Trophoblast cell (in vitro differentiated cells and primary cell): ENCODE data around the gene DCLK2.
A peak's percentile ranks its signal among the peaks of the same experiment; 100 is the strongest.

ENCODE experiments used
- DNase-seq, 2 donors: peaks; one replicate each; pipeline ENCODE4 v3.0.0-alpha.2; 2016
- H2AFZ ChIP-seq: 2 replicates; pipeline ENCODE4 v1.6.1; 2013; ENCODE audit warnings: low read length, moderate library complexity, mild to moderate bottlenecking; ENCODE audit not compliant: insufficient read depth, poor library complexity
- H2AK5ac ChIP-seq: 2 replicates; pipeline ENCODE4 v1.6.1; 2013; ENCODE audit warnings: mild to moderate bottlenecking, low read length
- H2BK120ac ChIP-seq: 2 replicates; pipeline ENCODE4 v1.6.1; 2013; ENCODE audit warnings: low read length, mild to moderate bottlenecking, moderate library complexity; ENCODE audit not compliant: insufficient read depth, poor library complexity
- H2BK12ac ChIP-seq: 2 replicates; pipeline ENCODE4 v1.6.1; 2013; ENCODE audit warnings: mild to moderate bottlenecking, low read length, moderate library complexity
- H2BK5ac ChIP-seq: 2 replicates; pipeline ENCODE4 v1.6.1; 2013; ENCODE audit warnings: low read length, low read depth, moderate library complexity, mild to moderate bottlenecking; ENCODE audit not compliant: poor library complexity
- H3K14ac ChIP-seq: 2 replicates; pipeline ENCODE4 v1.6.1; 2013; ENCODE audit warnings: mild to moderate bottlenecking, low read length
- H3K18ac ChIP-seq: 2 replicates; pipeline ENCODE4 v1.6.1; 2013; ENCODE audit warnings: mild to moderate bottlenecking, low read length
- H3K23ac ChIP-seq: 2 replicates; pipeline ENCODE4 v1.6.1; 2013; ENCODE audit warnings: low read length
- H3K27ac ChIP-seq: 2 replicates; pipeline ENCODE4 v1.5.1; 2013; ENCODE audit warnings: low read depth, mild to moderate bottlenecking, inconsistent platforms, low read length, moderate library complexity
- H3K27me3 ChIP-seq: 2 replicates; pipeline ENCODE4 v1.6.1; 2013; ENCODE audit warnings: inconsistent platforms, mild to moderate bottlenecking, low read length, moderate library complexity; ENCODE audit not compliant: insufficient read depth
- H3K36me3 ChIP-seq, 2 experiments: 1 replicate in 1 of 2; 2 replicates in 1 of 2; pipeline ENCODE4 v1.6.1; 2013; ENCODE audit warnings: low read length in 2 of 2, mild to moderate bottlenecking in 2 of 2, moderate library complexity in 1 of 2; ENCODE audit not compliant: insufficient read depth in 2 of 2, control insufficient read depth in 1 of 2
- H3K4ac ChIP-seq: 2 replicates; pipeline ENCODE4 v1.6.1; 2013; ENCODE audit warnings: low read depth, mild to moderate bottlenecking, low read length, moderate library complexity
- H3K4me1 ChIP-seq, 2 experiments: 1 replicate in 1 of 2; 2 replicates in 1 of 2; pipeline ENCODE4 v1.6.1; 2013; ENCODE audit warnings: low read length in 2 of 2, mild to moderate bottlenecking in 2 of 2, moderate library complexity in 1 of 2; ENCODE audit not compliant: insufficient read depth in 2 of 2, control insufficient read depth in 1 of 2
- H3K4me2 ChIP-seq: 2 replicates; pipeline ENCODE4 v1.6.1; 2013; ENCODE audit warnings: inconsistent platforms, mild to moderate bottlenecking, low read length, moderate library complexity
- H3K4me3 ChIP-seq: 2 replicates; pipeline ENCODE4 v1.5.1; 2013; ENCODE audit warnings: mild to moderate bottlenecking, low read depth, low read length, inconsistent platforms
- H3K79me1 ChIP-seq: one replicate; pipeline ENCODE4 v1.6.1; 2013; ENCODE audit warnings: low read length
- H3K79me2 ChIP-seq: 2 replicates; pipeline ENCODE4 v1.6.1; 2013; ENCODE audit warnings: low read length, mild to moderate bottlenecking; ENCODE audit not compliant: control insufficient read depth, insufficient read depth, poor library complexity
- H3K9ac ChIP-seq: 2 replicates; pipeline ENCODE4 v1.6.1; 2013; ENCODE audit warnings: mild to moderate bottlenecking, low read length
- H3K9me3 ChIP-seq: 2 replicates; pipeline ENCODE4 v1.6.1; 2013; ENCODE audit warnings: low read depth, mild to moderate bottlenecking, control low read depth, inconsistent platforms, low read length; ENCODE audit not compliant: insufficient read depth
- H4K12ac ChIP-seq: 2 replicates; pipeline ENCODE4 v1.6.1; 2013; ENCODE audit warnings: low read depth, mild to moderate bottlenecking, low read length, moderate library complexity
- H4K8ac ChIP-seq: 2 replicates; pipeline ENCODE4 v1.6.1; 2013; ENCODE audit warnings: low read depth, mild to moderate bottlenecking, low read length, moderate library complexity
- H4K91ac ChIP-seq: one replicate; pipeline ENCODE4 v1.6.1; 2013; ENCODE audit warnings: low read depth, mild to moderate bottlenecking, low read length, moderate library complexity
- WGBS: extraction: QIAGEN DNeasy Blood & Tissue Kit; methylation state at CpG from one replicate; pipeline ENCODE4 v1.1.7; 2013; ENCODE audit warnings: missing lambda C conversion rate; ENCODE audit not compliant: insufficient read length, insufficient coverage; ENCODE audit errors: extremely low coverage; 5-methylcytosine and 5-hydroxymethylcytosine counted together

The DCLK2 gene

GRCh38 chr4:150126201-150126863, 48.1 kb downstream of the DCLK2 start:
- no peak overlapping the region for H2AFZ ChIP-seq
- H2BK12ac ChIP-seq: no peak overlapping the region
- no peak overlapping the region for H4K91ac ChIP-seq
- no peak overlapping the region for H3K4ac ChIP-seq
- H3K23ac ChIP-seq: no peak overlapping the region
- H3K4me1 ChIP-seq: no peaks in the 10 kb centered on the region
- H3K36me3 ChIP-seq: no peaks in the 10 kb centered on the region
- no peak overlapping the region for H2BK120ac ChIP-seq
- no peak overlapping the region for H3K4me2 ChIP-seq
- DNase-seq: peak in 1 of 2 donors; percentile 9
- H3K27me3 ChIP-seq: no peaks in the 10 kb centered on the region
- no peak overlapping the region for H3K4me3 ChIP-seq
- H4K12ac ChIP-seq: no peak overlapping the region
- no peak overlapping the region for H2BK5ac ChIP-seq
- no peak overlapping the region for H2AK5ac ChIP-seq
- no peaks in the 10 kb centered on the region for H3K79me2 ChIP-seq
- no peaks in the 10 kb centered on the region for H3K9me3 ChIP-seq
- no peak overlapping the region for H3K27ac ChIP-seq
- H3K79me1 ChIP-seq: no peaks in the 10 kb centered on the region
- H3K18ac ChIP-seq: no peak overlapping the region
- no peak overlapping the region for H3K14ac ChIP-seq
- H3K9ac ChIP-seq: no peak overlapping the region
- no CpG with 5 or more reads among the region's 3 CpGs for WGBS
- H4K8ac ChIP-seq: no peak overlapping the region

GRCh38 chr4:150126864-150127203, 48.6 kb downstream of the DCLK2 start:
- no peak overlapping the region for H2BK120ac ChIP-seq
- no peak overlapping the region for H2BK12ac ChIP-seq
- WGBS: no CpG with 5 or more reads among the region's 1 CpG

GRCh38 chr4:150127757-150128156, 49.5 kb downstream of the DCLK2 start:
- no CpG with 5 or more reads among the region's 4 CpGs for WGBS
- H2AK5ac ChIP-seq: no peak overlapping the region
- no peaks in the 10 kb centered on the region for H3K36me3 ChIP-seq
- H3K9ac ChIP-seq: no peak overlapping the region
- no peak overlapping the region for H2BK12ac ChIP-seq
- H3K4ac ChIP-seq: no peak overlapping the region
- no peaks in the 10 kb centered on the region for H3K9me3 ChIP-seq
- no peaks in the 10 kb centered on the region for H3K27me3 ChIP-seq
- no peaks in the 10 kb centered on the region for H3K4me1 ChIP-seq
- no peak overlapping the region for H2BK120ac ChIP-seq
- H4K91ac ChIP-seq: no peak overlapping the region
- no peak overlapping the region for H3K14ac ChIP-seq
- H3K4me3 ChIP-seq: no peak overlapping the region
- H3K79me2 ChIP-seq: no peaks in the 10 kb centered on the region
- H4K8ac ChIP-seq: no peak overlapping the region
- no peak overlapping the region for H4K12ac ChIP-seq
- no peak overlapping the region for H3K4me2 ChIP-seq
- no peak overlapping the region for H3K23ac ChIP-seq
- no peak for DNase-seq
- no peak overlapping the region for H2BK5ac ChIP-seq
- no peaks in the 10 kb centered on the region for H3K79me1 ChIP-seq
- no peak overlapping the region for H3K27ac ChIP-seq
- H2AFZ ChIP-seq: no peak overlapping the region
- no peak overlapping the region for H3K18ac ChIP-seq

More at GRCh38 chr4:150126864-150127203, 48.6 kb downstream of the DCLK2 start:
- H3K4me3 ChIP-seq: no peak overlapping the region
- H3K18ac ChIP-seq: no peak overlapping the region
- H3K27me3 ChIP-seq: no peaks in the 10 kb centered on the region
- H3K14ac ChIP-seq: no peak overlapping the region
- no peaks in the 10 kb centered on the region for H3K79me2 ChIP-seq
- H2BK5ac ChIP-seq: no peak overlapping the region
- no peak overlapping the region for H2AFZ ChIP-seq
- no peak overlapping the region for H3K9ac ChIP-seq
- no peaks in the 10 kb centered on the region for H3K79me1 ChIP-seq
- H3K27ac ChIP-seq: no peak overlapping the region
- no peak overlapping the region for H3K4me2 ChIP-seq
- H4K8ac ChIP-seq: no peak overlapping the region
- no peaks in the 10 kb centered on the region for H3K4me1 ChIP-seq
- no peak for DNase-seq
- H2AK5ac ChIP-seq: no peak overlapping the region
- no peaks in the 10 kb centered on the region for H3K36me3 ChIP-seq
- no peak overlapping the region for H3K23ac ChIP-seq
- no peak overlapping the region for H4K91ac ChIP-seq
- no peak overlapping the region for H4K12ac ChIP-seq
- no peaks in the 10 kb centered on the region for H3K9me3 ChIP-seq
- no peak overlapping the region for H3K4ac ChIP-seq

- Histone ChIP-seq H3K4me3 (no peak overlapping the region), H3K23ac (no peak overlapping the region), H3K27me3 (no peaks in the 10 kb centered on the region), H3K9ac (no peak overlapping the region), H3K27ac (no peak overlapping the region), H3K4me1 (no peaks in the 10 kb centered on the region), H3K4ac (no peak overlapping the region), H2AFZ (no peak overlapping the region), H2AK5ac (no peak overlapping the region), H4K8ac (no peak overlapping the region), H3K18ac (no peak overlapping the region), H4K91ac (no peak overlapping the region), H3K79me2 (no peaks in the 10 kb centered on the region), H3K36me3 (no peaks in the 10 kb centered on the region), H3K9me3 (no peaks in the 10 kb centered on the region), H2BK12ac (no peak overlapping the region), H3K79me1 (no peaks in the 10 kb centered on the region), H3K4me2 (no peak overlapping the region), H3K14ac (no peak overlapping the region), H2BK5ac (no peak overlapping the region), H4K12ac (no peak overlapping the region), H2BK120ac (no peak overlapping the region)
- no CpG with 5 or more reads among the region's 2 CpGs for WGBS
- DNase-seq: no peak
Observed at GRCh38 chr4:150130933-150131332, 52.7 kb downstream of the DCLK2 start.
